ENCODE results near the gene RIC3.

The RIC3 gene

DNA sequence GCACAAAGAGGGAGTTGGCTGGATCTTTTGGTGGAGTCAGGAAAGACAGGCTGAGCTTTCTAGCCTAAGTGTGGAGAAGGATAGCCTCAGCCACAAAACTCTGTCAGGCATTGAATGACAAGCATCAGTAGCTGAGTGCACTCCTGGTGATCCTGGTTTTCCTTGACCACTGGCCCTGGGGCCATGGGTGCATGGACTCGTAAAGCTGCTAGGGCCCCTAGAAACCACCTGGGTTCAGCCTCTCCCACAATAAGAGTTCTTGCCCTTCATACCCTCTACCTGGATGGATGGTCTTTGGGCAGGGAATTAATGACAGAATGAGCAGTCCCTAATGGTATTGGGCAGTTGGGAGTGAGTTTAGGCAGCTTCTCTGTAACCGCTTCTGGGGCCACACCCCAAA, 64.9 kb downstream of the RIC3 start:
- H3K9me3 ChIP-seq (ENCODE audit: insufficient read depth, low read length) = no peaks in the 10 kb centered on the region
- no peak overlapping the region for H3K4me2 ChIP-seq (ENCODE audit: low read depth, low read length, poor library complexity, severe bottlenecking)
- H3K27me3 ChIP-seq (ENCODE audit: low read length) = no peaks in the 10 kb centered on the region
- no peaks in the 10 kb centered on the region for H3K9me2 ChIP-seq (replicated peaks; ENCODE audit: insufficient read depth, low read length)
- H3K79me2 ChIP-seq (ENCODE audit: insufficient read depth, low read length) = no peaks in the 10 kb centered on the region
- no peaks in the 10 kb centered on the region for H4K20me1 ChIP-seq (ENCODE audit: low read depth, low read length)
- no peaks in the 10 kb centered on the region for H3K36me3 ChIP-seq (ENCODE audit: low read length)
- no peaks in the 10 kb centered on the region for H3F3A ChIP-seq (ENCODE audit: insufficient read depth)
- no peak overlapping the region for H2AFZ ChIP-seq (ENCODE audit: low read depth, low read length, severe bottlenecking)
- H3K27ac ChIP-seq (ENCODE audit: low read depth, low read length) = no peak overlapping the region
- no peak overlapping the region for H3K4me3 ChIP-seq (ENCODE audit: insufficient read depth, low read length, poor library complexity, severe bottlenecking)
- TF ChIP-seq CTCF (IDR thresholded peaks at IDR 0.05; ENCODE audit: insufficient read depth, low read length, poor library complexity, severe bottlenecking) = no peak
- TF ChIP-seq EZH2phosphoT487 (conservative IDR thresholded peaks at IDR 0.05; ENCODE audit: low read length) = no peak
- no peak overlapping the region for H3K9ac ChIP-seq (ENCODE audit: low read length)

- no peak overlapping the region for H3K27ac ChIP-seq (ENCODE audit: low read depth, low read length)
- H3K9me2 ChIP-seq (replicated peaks; ENCODE audit: insufficient read depth, low read length) = no peaks in the 10 kb centered on the region
- no peaks in the 10 kb centered on the region for H3K36me3 ChIP-seq (ENCODE audit: low read length)
- no peaks in the 10 kb centered on the region for H3K9me3 ChIP-seq (ENCODE audit: insufficient read depth, low read length)
- no peak overlapping the region for H2AFZ ChIP-seq (ENCODE audit: low read depth, low read length, severe bottlenecking)
- no peak overlapping the region for H3K9ac ChIP-seq (ENCODE audit: low read length)
- TF ChIP-seq EZH2phosphoT487 (conservative IDR thresholded peaks at IDR 0.05; ENCODE audit: low read length) = no peak
- no peak for TF ChIP-seq CTCF (IDR thresholded peaks at IDR 0.05; ENCODE audit: insufficient read depth, low read length, poor library complexity, severe bottlenecking)
- H3F3A ChIP-seq (ENCODE audit: insufficient read depth) = no peaks in the 10 kb centered on the region
- no peaks in the 10 kb centered on the region for H4K20me1 ChIP-seq (ENCODE audit: low read depth, low read length)
- H3K27me3 ChIP-seq (ENCODE audit: low read length) = no peaks in the 10 kb centered on the region
- no peaks in the 10 kb centered on the region for H3K79me2 ChIP-seq (ENCODE audit: insufficient read depth, low read length)
- no peak overlapping the region for H3K4me3 ChIP-seq (ENCODE audit: insufficient read depth, low read length, poor library complexity, severe bottlenecking)
- no peak overlapping the region for H3K4me2 ChIP-seq (ENCODE audit: low read depth, low read length, poor library complexity, severe bottlenecking)
These were observed 65.9 kb downstream of the RIC3 start for GRCh38 chr11:8102965-8103364.

DNA sequence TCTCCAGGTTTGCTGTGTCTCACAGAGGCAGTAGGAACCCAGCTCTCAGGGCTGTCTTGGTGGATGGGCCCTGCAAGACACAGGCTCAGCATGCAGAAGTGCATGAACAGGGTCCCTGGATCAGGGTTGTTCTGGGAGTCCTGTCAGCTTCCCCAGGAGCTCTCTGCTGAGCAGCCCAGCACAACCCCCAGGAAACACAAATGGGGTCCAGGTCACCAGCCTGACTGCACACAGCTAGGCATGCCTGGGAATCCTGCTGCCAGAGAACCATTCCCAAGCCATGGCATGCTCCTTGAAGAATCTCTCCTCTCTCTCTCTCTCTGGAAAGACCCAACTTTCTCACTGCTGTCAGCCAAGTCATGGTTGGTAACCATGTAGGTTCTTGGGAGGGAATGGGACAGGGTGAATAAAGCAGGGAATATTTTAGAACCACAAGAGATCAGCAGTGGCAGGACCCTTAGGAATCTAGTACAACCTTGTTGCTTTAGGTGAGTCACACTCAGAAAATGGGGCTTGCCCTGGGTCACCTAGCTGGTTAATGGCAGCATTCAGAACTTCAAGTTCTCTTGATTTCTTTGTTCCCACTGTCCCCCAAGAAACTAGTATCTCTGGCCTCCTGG, 66.4 kb downstream of the RIC3 start:
- Histone ChIP-seq H3K9me2 (replicated peaks; ENCODE audit: insufficient read depth, low read length) (no peaks in the 10 kb centered on the region), H3K79me2 (ENCODE audit: insufficient read depth, low read length) (no peaks in the 10 kb centered on the region), H3K27me3 (ENCODE audit: low read length) (no peaks in the 10 kb centered on the region), H2AFZ (ENCODE audit: low read depth, low read length, severe bottlenecking) (no peak overlapping the region), H3K36me3 (ENCODE audit: low read length) (no peaks in the 10 kb centered on the region), H4K20me1 (ENCODE audit: low read depth, low read length) (no peaks in the 10 kb centered on the region), H3K4me2 (ENCODE audit: low read depth, low read length, poor library complexity, severe bottlenecking) (no peak overlapping the region), H3K27ac (ENCODE audit: low read depth, low read length) (no peak overlapping the region), H3K9me3 (ENCODE audit: insufficient read depth, low read length) (no peaks in the 10 kb centered on the region), H3K4me3 (ENCODE audit: insufficient read depth, low read length, poor library complexity, severe bottlenecking) (no peak overlapping the region), H3K9ac (ENCODE audit: low read length) (no peak overlapping the region), H3F3A (ENCODE audit: insufficient read depth) (no peaks in the 10 kb centered on the region)
- TF ChIP-seq EZH2phosphoT487 (conservative IDR thresholded peaks at IDR 0.05; ENCODE audit: low read length) = no peak
- no peak for TF ChIP-seq CTCF (IDR thresholded peaks at IDR 0.05; ENCODE audit: insufficient read depth, low read length, poor library complexity, severe bottlenecking)
